ENCODE results near the gene BCL7A. TPM values are rescaled to one million over a fixed set of nuclear protein-coding genes. Genes with fewer than 3 reads are reported as not detected.

BCL7A gene
- total and polyA plus RNA-seq, 2 of the 8 experiments (the other 6 are each of a cell fraction or from before 2014, with no cell fraction given), result 11.9 to 12.7 TPM

- TF ChIP-seq EZH2 (IDR thresholded peaks at IDR 0.05; ENCODE audit: low read depth, low read length, severe bottlenecking), result no peak
Measured at GRCh38 chr12:121990692-121991603, 30.7 kb upstream of the BCL7A start (continued).
